DOHH2 (cell line): ENCODE data around the gene PTPRK.

Experiments
- H3F3A ChIP-seq: fragments of 200-600 bp; sonication (generic), shearing (Covaris generic); 2 replicates; pipeline ENCODE4 v1.6.0; 2016; ENCODE audit warnings: antibody characterized with exemption, mild to moderate bottlenecking; ENCODE audit not compliant: control insufficient read depth, insufficient read depth
- H3K27ac ChIP-seq: fragments of 200-600 bp; sonication (generic); 2 replicates; pipeline ENCODE4 v1.5.1; 2014; ENCODE audit warnings: low read depth, mild to moderate bottlenecking, low read length, moderate library complexity
- H3K27me3 ChIP-seq: fragments of 200-600 bp; sonication (generic); 2 replicates; pipeline ENCODE4 v1.6.1; 2014; ENCODE audit warnings: mild to moderate bottlenecking, low read length, mixed read lengths; ENCODE audit not compliant: control insufficient read depth
- H3K36me3 ChIP-seq: fragments of 200-600 bp; sonication (generic); 2 replicates; pipeline ENCODE4 v1.6.1; 2014; ENCODE audit warnings: mild to moderate bottlenecking, low read length, moderate library complexity, mixed read lengths; ENCODE audit not compliant: control insufficient read depth
- H3K4me1 ChIP-seq: fragments of 200-600 bp; sonication (generic); 2 replicates; pipeline ENCODE4 v1.6.1; 2014; ENCODE audit warnings: mild to moderate bottlenecking, low read length, mixed read lengths; ENCODE audit not compliant: control insufficient read depth
- H3K4me2 ChIP-seq: fragments of 200-600 bp; sonication (generic); 2 replicates; pipeline ENCODE4 v1.6.0; 2014; ENCODE audit warnings: mild to moderate bottlenecking, low read length, moderate library complexity
- H3K4me3 ChIP-seq: fragments of 200-600 bp; sonication (generic); 2 replicates; pipeline ENCODE4 v1.5.1; 2014; ENCODE audit warnings: mild to moderate bottlenecking, low read length, mixed read lengths
- H3K79me2 ChIP-seq: fragments of 200-600 bp; sonication (generic); 2 replicates; pipeline ENCODE4 v1.6.1; 2014; ENCODE audit warnings: mild to moderate bottlenecking, low read length, mixed read lengths; ENCODE audit not compliant: control insufficient read depth
- H3K9me2 ChIP-seq: fragments of 200-600 bp; sonication (generic); replicated peaks from 2 replicates; pipeline ENCODE4 v1.6.1; 2014; ENCODE audit warnings: mild to moderate bottlenecking, low read length, mixed read lengths; ENCODE audit not compliant: control insufficient read depth
- H3K9me3 ChIP-seq: fragments of 200-600 bp; sonication (generic); 2 replicates; pipeline ENCODE4 v1.6.1; 2014; ENCODE audit warnings: antibody characterized with exemption, low read length, mixed read lengths; ENCODE audit not compliant: control insufficient read depth, insufficient read depth
- H4K20me1 ChIP-seq: fragments of 200-600 bp; sonication (generic); 2 replicates; pipeline ENCODE4 v1.6.0; 2014; ENCODE audit warnings: low read depth, mild to moderate bottlenecking, antibody characterized with exemption, low read length, moderate library complexity; ENCODE audit not compliant: control insufficient read depth, insufficient read depth
- CTCF ChIP-seq: fragments of 200-600 bp; sonication (generic); IDR thresholded peaks from one replicate; pipeline ENCODE4 v1.5.1; 2014; ENCODE audit warnings: antibody characterized with exemption, mild to moderate bottlenecking, low read depth, low read length; ENCODE audit not compliant: poor library complexity, severe bottlenecking
- EZH2phosphoT487 ChIP-seq: fragments of 200-600 bp; sonication (generic); IDR thresholded peaks from 2 replicates; pipeline ENCODE4 v1.6.1; 2017; ENCODE audit warnings: borderline replicate concordance, mild to moderate bottlenecking, antibody characterized with exemption, low read length, moderate library complexity, mixed read lengths

PTPRK gene

GRCh38 chr6:128406453-128406852, 113.9 kb downstream of the PTPRK start:
- Histone ChIP-seq H3F3A (no peaks in the 10 kb centered on the region), H3K79me2 (no peaks in the 10 kb centered on the region), H3K9me3 (no peaks in the 10 kb centered on the region), H4K20me1 (no peaks in the 10 kb centered on the region), H3K4me1 (no peaks in the 10 kb centered on the region), H3K9me2 (no peaks in the 10 kb centered on the region), H3K36me3 (no peaks in the 10 kb centered on the region), H3K4me3 (no peak overlapping the region), H3K27me3 (no peaks in the 10 kb centered on the region), H3K27ac (no peak overlapping the region), H3K4me2 (no peak overlapping the region)
- TF ChIP-seq EZH2phosphoT487 (no peak), CTCF (no peak)

- no peaks in the 10 kb centered on the region for H3F3A ChIP-seq
- no peaks in the 10 kb centered on the region for H3K79me2 ChIP-seq
- H3K36me3 ChIP-seq = no peaks in the 10 kb centered on the region
- no peaks in the 10 kb centered on the region for H3K27me3 ChIP-seq
- H3K9me3 ChIP-seq = no peaks in the 10 kb centered on the region
- H3K9me2 ChIP-seq = no peaks in the 10 kb centered on the region
- TF ChIP-seq CTCF = no peak
- TF ChIP-seq EZH2phosphoT487 = no peak
- H3K4me2 ChIP-seq = no peak overlapping the region
- no peaks in the 10 kb centered on the region for H3K4me1 ChIP-seq
- H3K4me3 ChIP-seq = no peak overlapping the region
- H3K27ac ChIP-seq = no peak overlapping the region
- no peaks in the 10 kb centered on the region for H4K20me1 ChIP-seq
These were observed 116.6 kb downstream of the PTPRK start for GRCh38 chr6:128403618-128404444.

GRCh38 chr6:128400875-128401274, 119.5 kb downstream of the PTPRK start:
- Histone ChIP-seq H3K4me3 (no peak overlapping the region), H3K9me2 (no peaks in the 10 kb centered on the region), H3K79me2 (no peaks in the 10 kb centered on the region), H3K4me1 (no peaks in the 10 kb centered on the region), H3K36me3 (no peaks in the 10 kb centered on the region), H3K27ac (no peak overlapping the region), H4K20me1 (no peaks in the 10 kb centered on the region), H3K27me3 (no peaks in the 10 kb centered on the region), H3K9me3 (no peaks in the 10 kb centered on the region), H3K4me2 (no peak overlapping the region), H3F3A (no peaks in the 10 kb centered on the region)
- no peak for TF ChIP-seq CTCF
- no peak for TF ChIP-seq EZH2phosphoT487
